GM23338 (cell line): ENCODE measurements around the gene ELAVL4.

ENCODE experiments used
- CTCF ChIP-seq, 2 experiments: fragments of 200-600 bp in 1 of 2; sonication (generic) in 1 of 2; conservative IDR thresholded peaks; 2 replicates each; pipeline versions ENCODE4 v1.5.1 to v1.6.1; 2016 to 2017; ENCODE audit warnings: antibody characterized with exemption in 2 of 2, low read depth in 2 of 2, mild to moderate bottlenecking in 2 of 2, moderate library complexity in 1 of 2
- EZH2 ChIP-seq: fragments of 200-600 bp; sonication (generic); IDR thresholded peaks from one replicate; pipeline ENCODE4 v1.8.0; 2017; ENCODE audit warnings: antibody characterized with exemption, mild to moderate bottlenecking, low read depth; ENCODE audit not compliant: unreplicated experiment
- EZH2phosphoT487 ChIP-seq: fragments of 200-600 bp; sonication (generic); IDR thresholded peaks from one replicate; pipeline ENCODE4 v1.8.1; 2018; ENCODE audit warnings: antibody characterized with exemption; ENCODE audit not compliant: unreplicated experiment
- JUNB ChIP-seq: IDR thresholded peaks from one replicate; pipeline ENCODE4 v1.6.1; 2016; ENCODE audit warnings: antibody characterized with exemption; ENCODE audit not compliant: unreplicated experiment
- POLR2AphosphoS5 ChIP-seq: IDR thresholded peaks from 2 replicates; pipeline ENCODE4 v1.6.1; 2016; ENCODE audit warnings: antibody characterized with exemption, low read depth
- REST ChIP-seq: IDR thresholded peaks from one replicate; pipeline ENCODE4 v1.6.1; 2018; ENCODE audit warnings: antibody characterized with exemption; ENCODE audit not compliant: unreplicated experiment
- STAT1 ChIP-seq: IDR thresholded peaks from one replicate; pipeline ENCODE4 v1.6.1; 2016; ENCODE audit warnings: antibody characterized with exemption; ENCODE audit not compliant: unreplicated experiment

DNA sequence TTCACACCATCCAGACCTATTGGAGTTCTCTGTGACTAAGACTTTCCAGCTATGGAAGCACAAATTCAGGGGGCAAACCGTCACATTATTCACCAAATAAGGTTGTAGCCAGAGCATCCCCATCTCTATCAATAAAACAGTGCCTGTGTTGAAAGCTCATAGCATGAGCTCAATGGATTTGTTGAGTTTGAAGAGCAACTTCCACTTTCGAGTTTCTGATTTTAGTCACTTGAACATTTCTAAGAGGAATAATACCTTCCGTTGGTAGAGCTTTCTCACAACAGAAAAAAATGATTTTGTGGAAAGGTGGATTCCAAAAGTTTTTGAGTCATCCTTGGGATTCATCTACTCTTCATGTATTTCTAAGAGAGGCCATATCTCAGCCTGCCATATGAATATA is 13.0 kb upstream of the ELAVL4 start:
- no peak for TF ChIP-seq STAT1
- TF ChIP-seq EZH2phosphoT487 = no peak
- no peak for TF ChIP-seq CTCF (conservative IDR thresholded peaks at IDR 0.05; ENCODE audit: low read depth in 2 of 2)
- no peak for TF ChIP-seq EZH2
- TF ChIP-seq JUNB = no peak
- TF ChIP-seq POLR2AphosphoS5 = no peak
- no peak for TF ChIP-seq REST
